ENCODE measurements around the gene SYCE1L.
A peak's percentile ranks its signal among the peaks of the same experiment; 100 is the strongest.
"Not testable (repeated sequence)": the region's sequence is repeated elsewhere in the genome, so short reads cannot be mapped to it uniquely, and the experiment has no call there.

Gene SYCE1L, protein sequence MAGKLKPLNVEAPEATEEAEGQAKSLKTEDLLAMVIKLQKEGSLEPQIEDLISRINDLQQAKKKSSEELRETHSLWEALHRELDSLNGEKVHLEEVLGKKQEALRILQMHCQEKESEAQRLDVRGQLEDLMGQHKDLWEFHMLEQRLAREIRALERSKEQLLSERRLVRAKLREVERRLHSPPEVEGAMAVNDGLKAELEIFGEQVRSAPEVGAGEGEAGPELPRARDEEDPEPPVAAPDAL

DNA sequence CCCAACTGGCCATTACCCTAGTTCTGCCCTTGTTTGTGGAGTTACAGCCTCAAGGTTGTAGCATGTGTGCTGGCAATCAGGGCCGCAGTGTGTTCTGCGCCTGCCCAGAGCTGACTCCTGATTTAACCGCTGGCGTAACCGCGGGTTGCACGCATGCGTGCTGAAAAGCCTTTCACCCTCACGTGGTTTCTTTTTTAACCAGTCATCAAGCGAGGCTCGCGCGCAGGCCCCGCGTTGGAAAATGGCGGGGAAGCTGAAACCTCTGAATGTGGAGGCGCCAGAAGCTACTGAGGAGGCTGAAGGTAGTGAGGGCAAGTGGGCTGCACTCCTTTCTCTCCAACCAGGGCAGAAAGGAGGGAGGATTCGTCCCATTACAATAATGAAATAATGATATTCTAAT, at the start of gene SYCE1L:
SYCE1L (plus strand) TSS at position 198 of the 400 bp plus-strand sequence; CDS start at position 242, 44 bp downstream.
- DNase-seq: no peak

DNA sequence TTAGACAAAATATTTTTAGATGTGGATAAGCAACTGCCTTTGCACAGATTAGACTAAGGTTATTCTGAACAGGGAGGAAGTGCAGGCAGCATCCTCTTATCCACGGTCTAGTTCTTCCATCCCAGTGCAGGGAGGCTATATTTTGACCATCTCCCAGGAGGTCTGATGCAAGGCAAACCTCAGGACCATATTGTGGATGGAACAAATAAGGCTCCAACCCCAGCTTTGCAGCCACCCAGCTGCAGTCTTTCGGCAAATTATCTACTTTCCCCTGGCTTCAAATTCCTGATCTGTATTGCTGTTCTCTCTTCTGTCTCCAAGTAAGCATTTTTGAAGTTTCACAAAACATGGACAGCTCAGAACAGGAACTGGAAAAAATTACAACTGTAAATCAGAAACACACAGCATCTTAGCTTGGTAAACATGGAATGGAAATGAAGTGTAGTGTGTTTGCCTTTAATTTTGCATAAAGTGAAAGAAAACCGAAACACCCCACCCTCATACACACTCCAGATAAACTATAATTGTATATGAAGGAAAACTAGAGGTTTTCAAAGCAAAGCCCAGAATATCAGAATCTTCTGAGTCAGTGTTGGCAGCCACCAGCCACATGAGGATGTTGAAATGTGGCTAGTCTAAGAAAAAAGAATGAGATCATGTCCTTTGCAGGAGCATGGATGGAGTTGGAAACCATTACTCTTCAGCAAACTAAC, 41.7 kb upstream of the SYCE1L start:
- no peak for DNase-seq

DNA sequence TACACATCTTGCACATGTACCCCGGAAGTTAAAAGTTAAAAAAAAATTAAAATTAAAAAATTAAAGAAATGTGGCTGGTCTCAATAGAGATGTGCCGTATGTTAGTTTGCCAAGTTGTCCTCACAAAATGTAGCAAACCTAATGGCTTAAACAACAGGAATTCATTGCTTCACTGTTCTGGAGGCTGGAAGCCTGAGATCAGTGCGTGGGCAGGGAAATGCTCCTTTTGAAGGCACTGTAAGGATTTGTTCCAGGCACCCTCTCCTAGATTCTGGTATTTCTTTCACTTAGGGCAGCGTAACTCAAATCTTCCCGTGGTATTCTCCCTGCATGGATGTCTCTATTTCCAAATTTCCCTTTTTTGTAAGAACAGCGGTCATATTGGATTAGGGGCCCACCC, 40.9 kb upstream of the SYCE1L start:
- DNase-seq: no peak

DNA sequence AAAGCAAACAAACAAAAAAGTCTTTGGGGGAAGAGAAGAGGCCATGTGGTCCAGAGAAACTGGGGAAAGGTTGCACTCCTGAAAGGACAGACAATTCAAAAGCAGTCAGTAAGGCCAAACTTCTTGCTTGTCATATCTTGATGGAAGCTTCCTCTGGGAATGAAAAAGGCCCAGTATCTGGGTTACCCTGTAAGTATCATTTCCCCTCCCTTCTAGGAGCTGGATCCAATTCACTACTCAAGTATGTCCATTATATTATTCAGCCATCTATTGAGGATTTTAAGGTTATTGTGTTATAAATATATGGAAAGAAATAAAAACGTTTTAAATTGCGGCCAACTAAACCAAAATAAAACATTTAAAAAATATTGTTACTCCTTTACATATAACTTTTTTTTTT, 34.2 kb upstream of the SYCE1L start:
- DNase-seq: no peak

DNA sequence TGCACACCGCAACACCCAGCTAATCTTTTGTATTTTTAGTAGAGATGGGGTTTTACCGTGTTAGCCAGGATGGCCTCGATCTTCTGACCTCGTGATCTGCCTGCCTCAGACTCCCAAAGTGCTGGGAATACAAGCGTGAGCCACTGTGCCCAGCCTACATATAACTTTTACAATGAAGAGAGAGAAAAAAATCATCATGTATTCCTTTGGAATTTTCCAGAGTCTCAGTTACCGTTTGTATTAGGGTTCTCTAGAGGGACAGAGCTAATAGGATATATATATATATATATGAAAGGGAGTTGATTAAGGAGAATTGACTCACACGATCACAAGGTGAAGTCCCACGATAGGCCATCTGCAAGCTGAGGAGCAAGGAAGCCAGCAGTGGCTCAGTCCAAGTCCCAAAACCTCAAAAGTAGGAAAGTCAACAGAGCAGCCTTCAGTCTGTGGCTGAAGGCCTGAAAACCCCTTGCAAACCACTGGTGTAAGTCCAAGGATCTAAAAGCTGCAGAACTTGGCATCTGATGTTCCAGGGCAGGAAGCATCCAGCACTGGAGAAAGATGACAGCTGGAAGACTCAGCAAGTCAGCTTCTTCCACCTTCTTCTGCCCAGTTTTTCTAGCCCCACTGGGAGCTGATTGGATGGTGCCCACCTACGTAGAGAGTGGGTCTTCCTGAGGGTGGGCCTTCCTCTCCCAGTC, 33.5 kb upstream of the SYCE1L start:
- not testable (repeated sequence) for DNase-seq

DNA sequence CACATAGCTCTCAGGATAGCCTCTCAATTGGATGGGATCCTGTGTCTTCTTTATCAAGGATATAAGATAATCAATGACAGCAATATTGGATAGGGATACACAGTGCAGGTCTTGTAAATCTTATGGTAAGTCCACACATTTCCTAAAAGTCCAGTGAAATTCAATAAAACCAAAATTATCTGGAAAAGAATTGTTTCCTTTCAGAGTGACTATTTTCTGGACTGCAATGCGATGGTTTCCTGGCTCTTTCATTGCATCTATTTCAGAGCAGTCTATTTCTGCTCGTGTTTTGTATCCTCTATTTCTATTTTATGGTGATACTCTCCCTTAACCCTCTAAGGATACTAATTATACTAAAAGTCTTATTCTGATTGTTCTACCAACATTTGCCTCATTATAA, 32.5 kb upstream of the SYCE1L start:
- no peak for DNase-seq

DNA sequence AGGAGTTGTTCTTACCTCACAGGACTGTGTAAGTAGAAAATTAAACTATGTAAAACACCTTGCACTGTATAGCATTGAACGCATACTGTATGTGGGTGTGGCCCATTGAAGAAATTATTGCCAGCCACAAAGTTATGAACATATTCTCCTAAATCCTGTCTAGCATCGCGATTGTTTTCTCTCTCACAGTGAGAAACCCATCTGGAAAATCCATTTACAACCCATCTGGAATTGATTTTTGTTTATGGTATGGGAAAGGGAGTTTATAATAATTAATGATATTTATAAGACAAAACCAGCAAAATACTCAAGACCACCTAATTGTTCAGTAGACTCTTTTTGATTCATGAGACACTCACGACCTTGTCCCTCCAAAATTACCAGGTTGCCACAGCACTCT, 30.3 kb upstream of the SYCE1L start:
- no peak for DNase-seq

DNA sequence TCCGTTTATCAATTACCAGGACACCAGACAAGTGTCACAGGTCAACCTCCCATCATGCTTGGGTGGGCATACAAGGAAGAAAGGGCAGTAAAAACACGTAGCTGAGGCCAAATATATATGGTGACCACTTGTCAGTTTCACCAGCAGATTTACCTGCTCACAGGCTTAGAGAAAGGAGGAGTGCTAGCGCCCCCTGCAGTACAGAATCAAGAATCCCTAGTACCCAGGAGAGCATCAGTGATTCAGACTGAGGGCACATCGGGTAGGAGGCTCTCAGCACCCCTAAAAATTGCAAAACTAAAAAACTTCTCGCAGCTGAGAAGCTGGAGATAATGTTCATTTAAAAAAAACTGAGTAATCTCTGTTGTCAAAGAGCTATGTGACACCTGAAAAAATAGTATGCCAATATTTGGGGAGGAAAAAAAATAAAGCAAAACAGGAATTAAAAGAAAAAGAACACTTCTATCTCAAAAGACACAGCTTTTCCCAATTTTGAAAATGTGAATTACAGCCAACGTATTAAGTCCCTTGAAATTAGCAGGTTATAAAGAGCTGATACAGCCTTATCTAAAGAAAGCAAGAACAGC, 29.5 kb upstream of the SYCE1L start:
- peak in 1 of 2 experiments; percentile 23 for DNase-seq

DNA sequence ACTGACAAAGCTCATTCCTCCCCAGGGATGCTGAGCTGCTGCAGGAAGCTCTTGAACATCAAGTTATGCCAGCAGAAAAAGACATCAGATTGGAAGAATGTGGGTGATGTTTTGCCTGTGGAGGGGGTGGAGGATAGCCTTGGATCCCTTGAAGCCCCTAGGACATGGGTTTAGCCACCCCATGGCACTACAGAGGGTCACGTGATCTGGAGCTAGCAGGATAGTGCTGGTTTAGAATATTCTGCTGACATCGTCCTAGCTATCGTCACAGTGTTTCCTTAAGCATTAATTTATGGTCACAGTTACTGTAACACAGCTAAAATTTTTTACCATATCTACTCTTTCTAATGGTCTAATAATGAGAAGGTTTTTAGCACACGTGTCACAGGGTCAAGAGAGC, 28.4 kb upstream of the SYCE1L start:
- DNase-seq: no peak

DNA sequence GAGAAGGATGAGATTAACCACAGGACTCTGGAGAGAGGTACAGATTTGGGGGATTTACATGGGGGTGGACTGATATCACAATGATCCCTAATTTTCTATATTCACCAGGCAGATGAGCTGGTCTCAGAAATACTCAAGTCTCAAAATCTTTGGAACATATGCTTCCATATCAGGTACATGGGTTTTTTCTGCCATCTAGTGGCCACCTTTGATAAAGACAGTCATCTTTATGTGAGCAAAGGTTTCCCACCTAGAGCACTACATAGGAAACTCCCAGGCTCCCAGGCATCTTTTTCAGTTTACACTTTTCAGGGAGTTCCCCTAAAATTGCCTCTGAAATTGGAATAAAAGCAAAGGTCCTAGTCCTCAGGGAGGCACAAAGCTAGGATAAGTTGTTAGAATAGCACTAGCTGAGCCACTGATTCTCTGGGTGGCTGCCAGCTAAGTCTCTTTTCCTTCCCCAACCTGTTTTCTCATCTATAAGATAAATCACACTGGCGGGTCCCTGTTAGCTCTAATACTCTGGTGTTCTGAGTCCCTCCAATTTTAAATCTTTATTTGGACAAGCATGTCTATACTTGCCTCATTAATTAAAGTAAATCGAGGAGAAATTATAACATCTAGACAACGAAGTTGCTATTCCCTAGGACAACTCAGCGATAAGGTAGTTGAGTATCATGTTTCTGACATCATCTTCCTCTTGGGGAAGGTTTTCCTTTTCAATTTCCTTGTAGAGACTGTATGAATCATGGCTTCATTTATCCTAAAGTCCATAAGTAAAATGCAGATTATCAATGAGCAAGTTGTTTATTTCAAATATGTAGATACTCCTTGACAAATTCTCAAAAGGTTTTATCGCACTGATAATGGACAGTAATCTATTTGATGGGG, 27.2 kb upstream of the SYCE1L start:
- DNase-seq: peak; percentile 20 to 60

DNA sequence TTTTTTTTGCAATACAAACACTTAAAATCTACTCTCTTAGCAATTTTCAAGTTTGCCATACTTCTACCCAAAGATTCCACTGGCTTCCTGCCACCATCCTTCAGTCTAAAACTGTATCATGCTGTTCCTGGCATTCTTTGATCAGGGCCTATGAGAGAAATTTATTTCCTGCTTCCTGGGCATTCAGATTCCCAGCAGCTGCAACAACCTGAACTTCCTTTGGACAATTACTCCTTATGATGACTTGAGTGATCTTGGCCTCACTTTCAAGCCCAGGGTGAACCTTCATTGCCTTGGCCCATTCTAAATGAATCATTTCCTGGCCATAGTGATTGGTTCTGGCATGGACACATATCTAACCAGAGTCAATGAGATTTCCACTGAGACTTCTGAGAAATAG, 26.3 kb upstream of the SYCE1L start:
- no peak for DNase-seq

DNA sequence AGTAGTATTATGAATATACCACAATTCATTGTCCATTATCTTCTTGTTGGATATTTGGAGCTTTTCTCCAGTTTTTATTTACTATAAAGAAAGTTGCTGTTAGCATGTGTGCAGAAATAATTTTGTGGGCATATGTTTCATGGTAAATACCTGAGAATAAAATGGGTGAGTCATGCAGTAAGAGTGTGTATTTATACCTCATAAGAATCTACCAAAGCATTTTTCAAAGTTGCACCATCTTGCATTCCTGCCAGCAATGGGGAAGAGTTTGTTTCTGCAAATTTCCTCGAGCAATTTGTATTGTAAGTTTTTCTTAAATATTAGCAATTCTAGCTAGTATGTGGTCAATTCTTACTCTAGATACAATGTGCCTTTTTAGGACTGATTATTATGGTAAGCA, 16.1 kb upstream of the SYCE1L start:
- no peak for DNase-seq

DNA sequence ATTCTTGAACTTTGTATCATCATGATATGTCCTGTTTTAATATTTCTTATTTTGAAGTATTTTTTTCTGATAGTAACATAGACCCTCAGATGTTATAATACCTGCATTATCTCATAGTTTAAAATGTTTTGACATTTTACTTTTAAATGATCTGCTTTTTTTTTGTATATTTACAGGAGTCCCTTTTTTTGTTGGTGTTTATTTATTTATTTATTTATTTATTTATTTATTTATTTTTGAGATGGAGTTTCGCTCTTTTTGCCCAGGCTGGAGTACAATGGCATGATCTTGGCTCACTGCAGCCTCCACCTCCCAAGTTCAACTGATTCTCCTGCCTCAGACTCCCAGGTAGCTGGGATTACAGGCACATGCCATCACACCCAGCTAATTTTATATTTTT, 12.9 kb upstream of the SYCE1L start:
- not testable (repeated sequence) for DNase-seq

DNA sequence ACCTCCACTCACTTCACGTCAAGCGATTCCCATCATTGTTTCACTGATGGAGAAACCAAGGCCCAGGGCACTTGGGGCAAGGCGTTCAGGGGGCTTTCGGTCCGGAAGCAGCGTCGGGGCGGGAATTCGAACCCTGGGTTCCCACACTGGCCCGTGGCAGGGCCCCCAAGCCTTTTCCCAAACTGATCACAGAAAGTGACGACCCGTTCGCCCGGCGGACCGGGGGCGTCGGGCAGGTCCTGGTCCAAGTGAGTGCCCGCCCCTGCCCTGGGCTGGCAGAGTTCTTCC, 9.1 kb upstream of the SYCE1L start:
- no peak for DNase-seq

DNA sequence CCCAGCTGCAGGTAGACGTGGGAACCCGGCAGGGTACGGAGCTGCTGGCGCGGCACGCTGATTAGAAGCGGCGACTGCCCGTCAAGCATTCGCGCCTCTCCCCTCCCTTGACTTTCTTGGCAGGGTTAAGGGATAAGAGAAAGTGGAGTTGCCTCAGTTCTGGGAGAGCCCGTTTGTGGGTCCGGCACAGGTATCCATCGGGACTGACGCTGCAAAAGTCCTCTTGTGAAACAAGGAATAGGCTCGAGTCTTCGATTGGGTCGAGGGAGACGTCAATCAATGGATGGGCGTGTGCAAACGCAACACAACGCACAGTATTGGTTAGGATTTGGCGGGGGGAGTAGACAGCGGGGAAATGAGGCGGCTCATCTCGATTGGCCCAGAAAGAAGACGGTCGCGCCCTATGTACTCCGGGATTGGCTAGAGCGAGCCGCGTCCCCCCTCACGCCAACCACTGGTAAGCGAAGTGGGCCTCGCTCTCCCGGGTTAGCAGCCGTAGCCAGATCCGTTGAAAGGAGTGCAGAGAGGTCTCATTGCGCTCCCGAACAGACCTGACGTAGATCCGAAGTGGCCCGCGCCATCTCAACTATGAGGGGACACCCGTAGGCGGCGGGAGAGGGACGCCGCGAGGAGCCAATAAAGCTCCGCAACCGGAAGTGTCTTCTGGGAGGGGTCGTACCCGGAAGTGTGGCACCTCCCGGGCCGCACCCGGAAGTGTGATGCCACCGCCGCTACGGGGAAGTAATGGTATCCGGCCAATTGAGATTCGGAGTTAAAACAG, 8.5 kb upstream of the SYCE1L start, which contains the start of gene MON1B:
MON1B (plus strand) TSS at position 713 of the 781 bp plus-strand sequence. CDS start 296 bp downstream, outside the sequence.
- DNase-seq: peak; percentile 94 to 99

DNA sequence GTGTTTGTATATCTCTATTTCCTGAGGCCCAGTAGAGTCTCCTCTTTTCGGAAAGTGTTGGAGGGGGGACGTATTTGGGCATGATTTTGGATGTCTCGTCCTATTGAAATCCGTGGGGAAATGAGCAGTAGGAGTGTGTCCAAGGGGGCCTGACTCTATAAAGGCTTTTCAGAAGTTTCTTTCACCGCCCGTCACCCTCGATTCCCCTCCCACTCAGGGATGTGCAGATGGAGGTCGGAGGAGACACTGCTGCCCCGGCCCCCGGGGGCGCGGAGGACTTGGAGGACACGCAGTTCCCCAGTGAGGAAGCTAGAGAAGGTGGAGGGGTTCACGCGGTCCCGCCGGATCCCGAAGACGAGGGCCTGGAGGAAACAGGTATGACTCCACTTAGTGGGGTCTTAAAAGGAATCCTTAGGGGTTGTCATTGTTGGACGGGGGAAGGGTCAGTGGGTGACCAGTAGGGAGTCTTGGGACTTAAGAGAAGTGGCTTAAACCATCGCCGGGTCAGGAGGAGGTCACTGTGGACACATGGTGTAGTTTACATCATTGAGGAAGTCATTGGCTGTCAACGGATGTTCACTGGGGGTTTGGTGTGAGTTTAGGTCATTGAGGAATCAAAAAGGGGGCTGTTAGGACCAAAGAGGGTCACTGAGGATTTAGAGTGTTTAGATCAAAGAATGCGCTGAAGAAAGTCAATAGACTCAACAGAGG, 7.8 kb upstream of the SYCE1L start:
- no peak for DNase-seq

DNA sequence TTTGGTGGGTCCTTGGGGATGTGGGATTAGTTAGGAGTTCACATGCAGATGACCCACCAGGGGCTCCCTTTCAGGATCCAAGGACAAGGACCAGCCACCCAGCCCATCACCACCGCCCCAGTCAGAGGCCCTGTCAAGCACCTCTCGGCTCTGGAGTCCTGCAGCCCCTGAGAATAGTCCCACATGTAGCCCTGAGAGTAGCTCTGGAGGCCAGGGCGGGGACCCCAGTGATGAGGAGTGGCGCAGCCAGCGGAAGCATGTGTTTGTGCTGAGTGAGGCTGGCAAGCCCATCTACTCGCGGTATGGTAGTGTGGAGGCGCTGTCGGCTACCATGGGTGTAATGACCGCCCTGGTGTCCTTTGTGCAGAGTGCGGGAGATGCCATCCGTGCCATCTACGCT, 5.8 kb upstream of the SYCE1L start:
- no peak for DNase-seq

DNA sequence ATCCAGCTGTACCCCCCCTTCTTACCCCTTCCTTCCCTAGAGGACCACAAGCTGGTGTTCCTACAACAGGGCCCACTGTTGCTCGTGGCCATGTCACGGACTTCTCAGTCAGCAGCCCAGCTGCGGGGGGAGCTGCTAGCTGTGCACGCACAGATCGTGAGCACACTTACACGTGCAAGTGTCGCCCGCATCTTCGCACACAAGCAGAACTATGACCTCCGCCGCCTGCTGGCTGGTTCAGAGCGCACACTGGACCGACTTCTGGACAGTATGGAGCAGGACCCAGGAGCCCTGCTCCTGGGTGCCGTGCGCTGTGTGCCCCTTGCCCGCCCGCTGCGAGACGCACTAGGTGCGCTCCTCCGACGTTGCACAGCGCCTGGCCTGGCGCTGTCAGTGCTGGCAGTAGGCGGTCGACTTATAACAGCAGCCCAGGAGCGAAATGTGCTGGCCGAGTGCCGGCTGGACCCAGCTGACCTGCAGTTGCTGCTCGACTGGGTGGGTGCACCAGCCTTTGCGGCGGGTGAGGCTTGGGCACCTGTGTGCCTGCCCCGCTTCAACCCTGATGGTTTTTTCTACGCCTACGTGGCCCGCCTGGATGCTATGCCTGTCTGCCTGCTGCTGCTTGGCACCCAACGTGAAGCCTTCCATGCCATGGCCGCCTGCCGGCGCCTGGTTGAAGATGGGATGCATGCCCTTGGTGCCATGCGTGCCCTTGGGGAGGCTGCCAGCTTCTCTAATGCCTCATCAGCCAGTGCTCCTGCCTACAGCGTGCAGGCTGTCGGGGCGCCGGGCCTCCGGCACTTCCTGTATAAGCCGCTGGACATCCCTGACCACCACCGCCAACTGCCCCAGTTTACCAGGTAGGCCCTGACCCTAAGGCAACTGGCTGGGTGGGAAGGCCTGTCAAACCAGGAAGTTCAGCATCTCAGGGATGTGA, 4.6 kb upstream of the SYCE1L start:
- no peak for DNase-seq

DNA sequence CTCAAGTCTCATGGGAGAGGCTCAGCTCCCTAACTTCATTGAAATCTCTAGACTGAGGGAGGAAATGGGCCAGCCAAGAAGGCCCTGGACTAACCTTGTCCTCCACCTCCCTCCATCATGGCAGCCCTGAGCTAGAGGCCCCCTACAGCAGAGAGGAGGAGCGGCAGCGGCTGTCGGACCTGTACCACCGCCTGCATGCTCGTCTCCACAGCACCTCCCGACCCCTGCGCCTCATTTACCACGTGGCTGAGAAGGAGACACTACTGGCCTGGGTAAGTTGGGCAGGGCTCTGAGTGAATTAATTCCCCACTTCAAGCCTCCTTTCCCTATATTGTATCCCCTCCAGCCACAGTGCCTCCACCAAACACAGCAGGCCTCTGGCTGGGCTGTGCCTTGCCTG, 3.8 kb upstream of the SYCE1L start:
- DNase-seq: no peak

DNA sequence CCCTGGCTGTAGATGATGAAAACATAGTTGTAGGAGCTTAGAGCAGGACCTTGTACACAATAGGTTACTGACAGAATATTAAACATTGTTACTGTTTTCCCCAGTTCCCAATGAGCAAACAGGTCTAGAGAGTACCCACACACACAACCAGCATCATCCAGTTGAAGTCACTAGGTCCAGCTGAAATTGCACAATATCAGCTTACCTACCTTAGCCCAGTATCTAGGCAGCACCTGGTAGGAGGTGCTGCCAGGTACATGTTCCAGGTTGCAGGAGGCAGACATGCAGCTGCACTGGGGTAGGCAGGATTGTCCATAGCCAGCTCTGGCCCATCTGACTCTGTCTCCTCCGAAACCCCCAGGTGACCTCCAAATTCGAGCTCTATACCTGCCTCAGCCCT, 1.5 kb upstream of the SYCE1L start:
- DNase-seq: no peak

Measured in SW 1271 (cell line).